HG02610 (cell line): ENCODE measurements around the gene ANKRD35.
A peak's percentile ranks its signal among the peaks of the same experiment; 100 is the strongest.
"Not testable (repeated sequence)": the region's sequence is repeated elsewhere in the genome, so short reads cannot be mapped to it uniquely, and the experiment has no call there.

Experiments used
- ATAC-seq: cut with Tn5 transposase; IDR thresholded peaks from one replicate; pipeline ENCODE4 v1.9.1; 2021; ENCODE audit warnings: mild to moderate bottlenecking, moderate library complexity; ENCODE audit not compliant: unreplicated experiment

ANKRD35 gene

DNA sequence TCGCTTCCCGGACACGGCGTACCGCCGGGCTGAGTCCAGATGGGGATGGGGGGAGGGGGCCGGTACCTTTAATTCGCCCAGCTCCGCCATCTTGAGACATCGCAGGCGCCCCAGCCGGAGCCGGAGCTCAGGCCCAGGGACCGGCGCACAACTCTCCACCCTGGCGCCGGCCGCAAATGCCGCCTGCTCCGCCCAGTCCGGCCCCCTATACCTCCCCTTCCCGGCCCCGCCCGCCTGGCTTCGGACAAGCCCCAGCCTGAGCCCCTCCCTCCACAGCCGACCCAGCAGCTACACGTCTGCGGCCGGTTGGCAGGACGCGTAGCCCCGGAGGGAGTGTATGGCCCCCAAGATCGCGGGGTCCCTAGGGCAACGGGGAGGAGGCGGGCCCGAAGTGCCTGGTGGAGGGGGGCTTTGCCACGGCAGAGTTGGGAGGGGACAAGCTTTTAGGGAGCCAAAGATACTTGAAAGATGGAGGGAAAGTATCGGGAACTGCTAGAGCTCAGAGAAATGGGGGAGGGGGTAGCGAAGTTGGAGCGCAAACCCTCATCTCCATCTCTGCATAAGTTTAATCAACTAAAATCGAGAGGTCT lies 26.7 kb downstream of the ANKRD35 start, which contains the start of gene PIAS3:
Gene PIAS3 (minus strand): TSS at position 181 of the 590 bp plus-strand sequence. CDS start 91 bp downstream, at position 90.
- ATAC-seq, result peak; percentile 92

DNA sequence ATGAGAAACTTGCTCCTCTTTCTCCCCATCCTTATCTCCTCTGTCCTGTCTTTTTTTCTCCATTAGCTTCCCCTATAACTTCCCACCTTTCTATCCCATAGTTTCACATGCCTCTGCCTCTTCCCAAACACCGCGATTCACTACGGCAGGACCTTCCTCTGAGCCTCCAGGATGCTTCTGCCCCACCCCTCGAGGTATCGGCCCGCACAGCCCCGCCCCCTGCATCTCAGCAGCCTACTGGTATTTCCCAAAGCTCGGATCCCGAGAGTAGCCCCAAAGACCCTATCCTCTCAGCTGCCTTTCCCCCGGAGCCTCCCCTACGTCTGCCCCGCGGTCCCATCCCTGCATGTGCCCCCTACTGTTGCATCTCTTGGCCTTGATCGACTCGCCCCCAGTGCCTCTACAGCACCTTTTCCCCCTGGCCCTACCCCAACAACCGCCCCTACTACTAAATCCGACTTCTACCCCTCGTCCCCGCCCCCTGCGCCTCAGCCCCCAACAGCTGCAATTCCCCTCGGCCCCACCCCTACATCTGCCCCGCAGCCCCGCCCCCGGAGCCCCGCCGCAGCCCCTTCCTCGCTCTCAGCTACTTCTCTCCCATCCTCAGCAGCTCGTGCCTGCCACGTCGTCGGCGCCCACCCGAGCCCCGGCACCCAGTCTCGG lies 27.3 kb downstream of the ANKRD35 start:
- peak; percentile 6 for ATAC-seq

DNA sequence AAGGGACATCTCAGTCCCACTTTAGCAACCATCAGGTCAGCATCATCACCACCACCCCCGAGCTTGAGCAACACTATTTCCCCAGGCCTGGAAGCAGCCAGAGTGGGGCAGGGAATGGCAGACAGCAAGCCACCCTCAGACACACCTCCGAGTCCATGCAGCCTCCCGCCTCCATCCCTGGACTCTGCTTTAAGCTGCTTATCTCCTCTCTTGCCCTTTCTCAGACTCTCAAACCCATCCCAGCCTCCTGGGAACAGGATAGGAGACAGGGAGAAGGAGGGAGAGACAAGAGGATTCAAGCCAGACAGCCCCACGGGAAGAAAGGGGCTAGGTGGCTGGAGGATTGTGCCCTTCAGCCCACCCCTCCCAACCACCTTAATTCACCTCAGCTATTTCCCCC lies 28.5 kb downstream of the ANKRD35 start:
- ATAC-seq, result no peak

DNA sequence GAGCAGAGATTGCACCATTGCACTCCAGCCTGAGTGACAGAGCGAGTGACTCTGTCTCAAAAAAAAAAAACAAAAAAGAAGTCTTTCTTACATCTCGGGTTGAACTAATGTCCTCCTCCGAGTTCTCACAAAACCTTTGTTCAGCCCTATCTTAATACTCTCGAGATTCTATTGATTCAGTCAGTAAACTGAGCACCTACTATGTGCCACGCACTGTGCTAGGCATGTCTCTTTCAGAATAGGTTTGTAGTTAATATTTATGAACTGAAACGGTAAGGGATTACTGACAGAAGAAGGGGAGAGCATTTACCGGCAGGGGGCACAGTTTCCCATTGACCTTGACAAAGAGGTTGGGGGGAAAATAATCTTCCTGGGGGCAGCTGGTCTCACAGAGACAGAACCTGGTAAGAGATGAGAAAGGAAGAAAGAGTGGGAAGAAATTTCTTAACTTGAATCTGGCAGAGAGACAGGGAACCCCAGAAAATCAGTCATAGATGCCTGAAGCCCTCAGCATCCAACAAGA lies 30.2 kb downstream of the ANKRD35 start:
- ATAC-seq, result no peak

DNA sequence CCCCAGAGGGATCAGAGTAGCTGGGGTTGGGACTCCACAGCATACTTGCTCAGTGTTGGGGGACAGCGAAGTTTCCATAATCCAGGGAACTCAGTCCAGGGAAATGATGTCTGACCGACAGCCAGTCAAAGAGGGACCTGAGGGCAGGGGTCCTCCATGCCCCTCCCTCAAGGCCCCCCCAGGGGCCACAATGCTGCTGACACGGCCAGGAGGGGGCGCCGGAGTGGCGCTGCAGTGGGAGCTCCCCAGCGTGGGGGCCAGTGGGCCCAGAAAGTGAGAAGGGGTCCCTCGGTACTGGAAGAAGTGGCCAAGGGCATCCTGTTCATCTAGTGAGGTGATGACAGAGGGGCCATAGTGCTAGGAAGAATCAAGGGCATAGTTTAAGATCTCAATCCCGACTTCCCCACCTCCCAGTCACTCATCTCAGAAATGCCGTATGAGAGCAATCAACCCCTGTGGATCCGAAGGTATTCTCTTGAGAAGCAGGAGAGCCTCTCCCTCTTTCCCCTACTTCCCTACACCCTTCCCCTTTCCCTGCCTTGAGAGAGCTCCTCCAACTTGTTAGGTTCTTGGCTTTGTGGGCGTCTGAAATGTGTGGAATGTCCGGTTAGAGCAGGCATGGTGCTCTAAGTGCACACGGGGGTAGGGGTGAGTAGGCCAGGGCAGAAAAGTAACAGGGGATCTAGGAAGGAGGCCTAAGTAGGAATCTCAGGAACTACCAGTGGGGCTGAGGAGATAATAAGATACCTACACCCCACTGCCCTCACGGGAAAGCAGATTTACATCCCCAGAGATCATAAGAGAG lies 36.1 kb downstream of the ANKRD35 start:
- no peak for ATAC-seq

DNA sequence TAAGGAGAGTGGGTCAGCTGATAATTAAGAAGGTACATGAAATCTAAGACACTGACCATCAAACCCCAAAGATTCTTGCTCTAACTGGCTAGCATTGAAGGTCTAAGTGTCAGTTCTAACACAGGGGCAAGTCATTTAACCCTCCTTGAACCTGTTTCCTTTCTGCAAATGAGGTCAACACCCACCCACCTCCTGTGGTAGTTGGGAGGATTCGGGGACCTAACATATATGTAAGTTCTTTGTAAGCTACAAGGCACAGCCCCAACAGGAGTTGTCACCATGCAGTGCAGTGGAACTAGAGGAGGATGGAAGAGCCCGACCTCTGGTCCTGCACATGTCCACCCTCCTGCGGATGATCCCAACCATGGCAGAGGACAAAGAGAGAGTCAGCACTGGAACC lies 37.8 kb downstream of the ANKRD35 start:
- no peak for ATAC-seq

DNA sequence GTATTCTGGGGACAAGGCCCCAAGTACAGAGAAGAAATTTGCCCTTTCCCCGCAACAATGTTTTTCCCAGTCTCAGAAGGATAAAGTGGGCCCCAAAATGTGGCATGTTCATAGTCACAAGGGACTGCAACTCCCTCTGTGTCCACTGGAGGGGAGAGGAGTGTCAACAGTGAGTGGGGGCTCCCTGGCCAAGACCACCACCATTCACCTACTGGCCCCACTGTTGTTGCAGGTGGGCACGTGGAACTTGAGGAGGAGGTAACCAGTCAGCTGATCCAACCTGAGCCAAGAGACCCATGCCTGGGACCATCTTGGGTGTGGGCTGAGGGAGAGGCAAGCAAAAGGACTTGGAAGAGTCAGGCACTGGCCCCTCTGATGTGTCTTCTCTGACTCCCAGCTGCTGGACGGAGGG lies 39.5 kb downstream of the ANKRD35 start:
- ATAC-seq, result peak; percentile 22

DNA sequence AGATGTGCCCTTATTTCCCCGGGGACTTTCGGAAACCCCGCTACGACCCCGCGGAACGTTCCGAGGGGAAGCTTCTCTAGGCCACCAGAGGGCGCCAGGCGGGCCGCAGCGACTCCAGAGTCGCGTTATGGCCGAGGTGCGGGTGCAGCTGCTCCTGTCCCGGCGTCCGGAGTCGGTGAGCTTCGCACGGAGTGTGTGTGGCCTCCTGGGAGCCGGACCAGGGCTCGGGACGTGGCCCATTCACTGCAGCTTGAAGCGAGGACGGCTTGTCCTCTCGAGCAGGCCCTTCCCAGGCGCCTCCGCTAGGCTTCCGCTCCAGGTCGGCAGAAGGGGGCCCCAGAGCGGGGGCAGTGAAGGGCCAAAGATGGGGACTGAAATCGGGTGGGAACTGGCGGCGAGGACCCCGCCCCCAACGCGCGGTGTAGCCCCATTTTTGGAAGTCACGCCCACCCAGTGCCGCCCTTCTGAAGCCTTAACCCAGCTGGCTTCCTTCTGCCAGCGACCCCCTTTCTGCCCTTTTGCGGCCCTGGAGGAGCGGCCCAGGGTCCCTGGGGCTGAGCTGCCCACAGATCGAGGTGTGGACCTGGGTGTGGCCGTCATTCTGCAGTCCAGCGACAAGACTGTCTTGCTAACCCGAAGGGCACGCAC lies 40.0 kb downstream of the ANKRD35 start, which contains the start of gene NUDT17:
Gene NUDT17 (plus strand): TSS at position 117 of the 648 bp plus-strand sequence. CDS start 11 bp downstream, at position 128.
- peak; percentile 56 for ATAC-seq

DNA sequence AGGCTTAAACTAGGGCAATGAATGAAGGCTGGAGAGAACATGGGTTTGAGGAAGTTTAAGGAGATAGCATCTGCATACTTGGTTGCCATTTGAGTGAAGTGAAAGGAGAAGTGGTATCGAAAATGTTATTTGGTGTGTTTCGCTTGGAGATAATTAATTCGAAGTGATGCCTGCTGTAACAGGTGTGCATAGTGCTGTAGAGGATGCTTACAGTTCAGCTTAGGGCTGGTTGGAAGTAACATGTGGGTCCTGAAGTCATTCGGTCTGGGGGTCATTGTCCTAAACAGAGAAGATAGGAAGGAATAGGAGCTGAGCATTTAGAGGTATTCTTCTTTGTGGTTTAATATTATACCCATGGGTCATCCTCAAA lies 40.5 kb downstream of the ANKRD35 start:
- ATAC-seq, result peak; percentile 67

DNA sequence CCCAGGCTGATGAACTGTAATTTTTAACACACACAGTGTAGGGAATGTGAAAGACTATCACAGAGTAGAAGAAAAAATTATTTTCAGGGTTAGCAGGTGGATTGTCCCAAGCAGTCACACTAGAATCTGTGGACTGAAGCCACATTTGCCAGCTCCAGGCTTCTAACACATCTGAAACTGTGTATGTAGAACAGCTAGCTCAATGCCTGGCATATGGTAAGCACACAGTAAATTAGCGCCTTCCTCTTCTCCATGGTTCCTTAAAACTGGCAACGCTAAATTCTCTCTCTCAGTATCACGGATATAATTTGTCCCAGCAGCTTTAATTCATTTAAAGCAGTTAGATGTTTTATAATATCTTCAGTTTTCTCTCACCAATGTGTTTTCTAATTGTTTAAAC lies 42.6 kb downstream of the ANKRD35 start:
- ATAC-seq, result no peak

DNA sequence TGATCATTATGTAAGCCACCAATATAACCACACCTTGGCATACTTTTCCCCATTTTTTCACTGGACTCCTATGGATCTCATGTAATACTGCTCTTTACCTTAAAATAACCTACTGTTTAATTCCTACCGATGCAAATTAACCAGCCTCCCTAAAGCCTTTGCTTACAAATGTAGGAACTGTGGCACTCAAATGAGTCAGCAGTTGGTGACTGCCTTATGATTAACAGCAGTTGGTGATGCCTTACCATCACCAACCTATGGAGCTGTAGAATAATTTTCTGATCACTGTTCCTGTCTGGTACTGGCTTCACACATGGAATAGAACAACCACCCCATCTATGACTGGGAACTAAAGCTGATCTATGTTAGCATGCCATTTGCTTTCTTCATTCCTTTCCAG lies 48.0 kb downstream of the ANKRD35 start:
- ATAC-seq, result no peak

DNA sequence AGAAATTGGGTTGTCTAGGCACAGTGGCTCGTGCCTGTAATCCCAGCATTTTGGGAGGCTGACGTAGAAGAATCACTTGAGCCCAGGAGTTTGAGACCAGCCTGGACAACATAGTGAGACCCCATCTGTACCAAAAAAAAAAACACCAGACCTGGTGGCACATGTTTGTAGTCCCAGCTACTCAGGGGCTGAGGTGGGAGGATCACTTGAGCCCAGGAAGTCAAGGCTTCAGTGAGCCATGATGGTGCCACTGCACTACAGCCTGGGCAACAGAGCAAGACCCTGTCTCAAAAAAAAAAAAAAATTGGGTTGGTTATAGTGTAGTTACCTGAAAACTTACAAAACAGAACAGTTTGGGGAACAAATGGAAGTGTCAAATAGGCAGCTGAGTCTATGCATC lies 54.9 kb downstream of the ANKRD35 start:
- ATAC-seq, result not testable (repeated sequence)

DNA sequence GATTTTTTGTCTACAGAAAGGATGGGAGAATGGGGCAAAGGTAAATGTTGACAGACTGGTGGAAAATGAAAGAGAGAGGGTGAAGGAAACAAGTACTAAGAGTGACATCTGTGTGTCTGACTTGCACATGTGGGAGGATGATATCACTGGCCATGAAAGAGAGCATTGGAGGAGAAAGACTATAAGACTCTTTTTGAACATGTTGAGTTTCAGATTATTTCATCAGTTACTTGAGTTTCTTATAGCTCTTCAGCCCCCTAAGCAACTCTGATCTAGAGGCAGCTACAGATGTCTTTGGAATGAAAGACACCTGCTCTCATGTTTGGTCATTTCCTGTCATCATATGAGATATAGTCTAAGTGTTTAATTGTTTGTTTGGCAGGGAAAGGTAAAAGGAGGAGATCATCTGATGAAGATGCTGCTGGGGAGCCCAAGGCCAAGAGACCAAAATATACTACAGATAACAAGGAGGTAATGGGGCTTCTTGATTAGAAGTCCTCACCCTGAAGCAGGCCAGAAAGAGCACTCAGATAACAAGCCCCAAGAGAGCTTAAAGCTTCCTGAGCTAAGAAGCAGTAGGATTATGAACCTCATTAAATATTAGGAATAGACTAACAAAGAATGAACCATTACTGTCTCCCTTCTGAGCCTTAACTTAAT lies 57.2 kb downstream of the ANKRD35 start:
- no peak for ATAC-seq

DNA sequence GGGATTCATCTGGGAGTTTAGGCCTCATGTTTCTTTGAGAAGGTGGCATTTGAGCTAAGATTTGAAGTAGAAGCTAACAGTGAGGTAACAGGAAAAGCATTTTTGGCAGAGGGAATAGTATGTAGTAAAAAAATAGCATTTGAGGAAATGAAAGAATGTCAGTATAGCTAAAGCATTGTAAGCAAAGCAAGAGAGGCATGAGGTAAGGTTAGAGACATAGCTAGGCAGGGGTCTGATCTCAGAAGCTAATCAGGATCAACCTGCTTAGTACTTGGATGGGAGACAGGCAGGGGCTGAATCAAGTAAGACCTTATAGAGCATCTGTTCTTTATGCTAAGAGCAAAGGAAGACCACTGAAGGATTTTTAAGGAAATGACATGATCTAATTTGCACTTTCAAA lies 57.7 kb downstream of the ANKRD35 start:
- ATAC-seq, result no peak

DNA sequence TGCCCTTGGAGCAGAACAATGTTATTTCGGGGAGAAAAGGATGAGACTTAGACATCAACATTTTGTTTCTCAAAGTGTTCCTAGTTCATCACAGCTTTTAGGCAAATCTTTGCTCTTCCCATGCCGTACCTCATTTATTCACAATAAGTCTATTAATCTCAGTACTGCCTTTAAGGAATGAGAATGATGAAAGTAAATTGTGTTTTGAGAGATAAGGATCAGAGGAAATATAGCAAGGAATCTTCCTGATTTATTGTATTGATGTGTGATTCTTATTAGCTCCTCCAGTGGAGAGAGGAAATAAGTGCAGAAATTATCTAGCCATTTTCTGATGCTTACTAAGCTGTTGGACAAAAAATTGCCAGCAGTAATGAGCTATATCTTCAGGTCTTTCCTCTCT lies 59.6 kb downstream of the ANKRD35 start:
- no peak for ATAC-seq

DNA sequence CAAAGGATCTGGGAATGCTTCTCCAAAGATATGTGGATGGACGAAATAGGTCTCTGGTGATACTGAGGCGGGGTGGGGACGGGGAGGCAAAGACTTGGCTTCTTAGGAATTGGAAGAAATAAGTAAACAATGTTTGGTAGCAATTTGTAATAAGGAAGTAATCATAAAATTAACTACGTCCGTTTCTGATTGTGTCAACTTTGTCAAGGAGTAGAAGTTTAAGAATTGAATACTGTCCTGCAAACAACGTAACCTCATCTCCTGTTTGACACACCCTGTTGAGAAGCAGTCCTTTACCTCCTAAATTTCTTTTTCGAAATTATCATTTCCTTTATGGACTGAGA lies 61.2 kb downstream of the ANKRD35 start:
- ATAC-seq, result no peak

DNA sequence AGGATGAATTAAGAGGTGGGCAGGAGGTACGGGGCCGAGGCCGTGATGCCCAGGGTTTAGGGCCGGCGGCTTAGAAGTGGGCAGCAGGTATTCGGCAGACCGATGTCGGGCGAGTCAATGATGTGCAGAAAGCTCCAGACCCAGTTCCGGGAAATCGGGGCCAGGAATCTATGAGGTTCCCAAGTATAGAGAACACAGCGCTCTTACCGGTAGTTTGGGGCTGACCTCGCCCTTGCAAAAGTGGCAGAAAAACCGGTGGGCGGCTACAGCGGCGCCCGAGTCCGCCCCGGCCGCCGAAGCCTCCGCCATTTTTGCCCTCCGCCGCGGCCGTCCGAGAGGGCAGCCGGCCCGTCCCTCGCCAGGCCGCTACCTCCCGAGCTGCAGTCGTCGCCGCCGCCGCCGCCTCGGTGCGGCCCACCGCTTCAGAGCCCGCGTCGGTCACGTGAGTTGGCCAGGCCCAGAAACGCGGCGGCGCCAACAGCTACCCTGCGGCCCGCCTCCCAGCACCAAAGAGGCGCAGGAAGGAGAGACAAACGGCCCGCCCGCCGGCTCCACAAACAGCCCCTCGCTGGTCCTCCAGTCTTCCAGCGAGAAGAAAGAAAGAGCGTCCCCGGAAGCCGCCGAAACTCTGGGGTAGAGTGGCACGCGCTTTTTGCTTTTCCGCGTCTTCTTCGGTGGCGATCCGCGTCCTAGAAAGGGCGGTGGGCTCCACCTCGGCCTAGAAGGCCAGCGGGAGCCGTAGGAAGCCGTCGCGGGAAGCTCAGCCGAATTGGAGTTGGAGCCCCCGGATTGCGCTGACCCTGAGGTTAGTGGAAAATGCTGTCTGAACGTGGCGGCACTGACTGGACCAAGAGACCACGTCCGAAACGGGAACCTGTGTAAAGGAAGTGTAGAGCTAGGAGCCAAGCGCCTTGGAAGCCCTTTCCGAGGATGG lies 61.8 kb downstream of the ANKRD35 start, which contains the start of the genes POLR3C and RNF115:
Gene POLR3C (plus strand): TSS at position 636 of the 934 bp plus-strand sequence. CDS start 1,577 bp downstream, outside the sequence.
Gene RNF115 (minus strand): TSS at position 531 of the 934 bp plus-strand sequence. CDS start 222 bp downstream, at position 309.
- ATAC-seq, result peak; percentile 91

DNA sequence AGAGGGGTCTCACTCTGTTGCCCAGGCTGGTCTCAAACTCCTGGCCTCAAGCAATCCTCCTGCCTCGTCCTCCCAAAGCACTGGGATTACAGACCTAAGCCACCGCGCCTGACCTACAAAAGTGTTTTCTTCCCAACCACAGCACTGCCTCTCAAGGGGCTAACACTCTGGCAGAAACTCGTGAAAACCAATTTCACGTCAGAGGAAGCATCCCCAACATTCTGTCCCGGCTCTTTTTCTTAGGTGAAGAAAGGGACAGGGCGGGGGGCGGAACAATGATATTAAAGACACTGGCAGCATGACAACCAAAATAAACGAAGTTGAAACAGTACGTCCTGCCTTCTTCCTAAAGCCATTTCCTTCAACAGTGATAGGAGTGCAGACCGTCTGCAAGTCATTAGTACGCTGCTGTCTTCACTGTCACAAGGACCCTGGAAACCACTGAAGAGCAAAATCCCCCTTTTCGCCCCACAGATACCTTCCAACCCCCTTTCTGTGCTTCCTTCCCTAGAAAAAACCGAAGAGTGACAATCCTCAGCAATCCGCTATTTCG lies 62.8 kb downstream of the ANKRD35 start:
- ATAC-seq, result not testable (repeated sequence)

DNA sequence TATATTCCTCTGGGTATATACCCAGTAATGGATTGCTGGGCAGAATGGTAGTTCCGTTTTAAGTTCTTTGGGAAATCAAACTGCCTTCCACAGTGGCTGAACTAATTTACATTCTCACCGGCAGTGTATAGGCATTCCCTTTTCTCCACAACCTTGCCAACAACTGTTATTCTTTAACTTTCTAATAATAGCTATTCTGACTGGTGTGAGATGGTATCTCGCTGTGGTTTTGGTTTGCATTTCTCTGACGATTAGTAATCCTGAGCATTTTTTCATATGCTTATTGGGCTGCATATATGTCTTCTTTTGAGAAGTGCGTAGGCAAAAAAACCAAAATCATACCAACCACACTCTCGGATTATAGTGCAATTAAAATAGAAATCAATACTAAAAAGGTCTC lies 67.6 kb downstream of the ANKRD35 start:
- not testable (repeated sequence) for ATAC-seq
